K562 (cell line): ENCODE measurements around the gene NR2C2AP. TPM values are rescaled to one million over a fixed set of nuclear protein-coding genes. Genes with fewer than 3 reads are reported as not detected.

Source experiments
- ARID3B ChIP-seq: fragments of 250-450 bp; sonication (Bioruptor Pico); IDR thresholded peaks from 2 replicates; pipeline ENCODE4 v1.4.0; 2020; ENCODE audit warnings: borderline replicate concordance
- BMI1 ChIP-seq: fragments of 150-350 bp; IDR thresholded peaks from 2 replicates; pipeline ENCODE4 v1.6.1; 2014; ENCODE audit warnings: low read length
- CBFA2T3 ChIP-seq: fragments of 450-650 bp; IDR thresholded peaks from 2 replicates; pipeline ENCODE4 v1.6.1; 2017
- CBFB ChIP-seq: sonication (generic); formaldehyde crosslinking; IDR thresholded peaks from 2 replicates; pipeline ENCODE4 v1.4.0; 2020; ENCODE audit warnings: mild to moderate bottlenecking, missing genetic modification reagents
- CBX1 ChIP-seq: sonication (generic); IDR thresholded peaks from 2 replicates; pipeline ENCODE4 v1.6.1; 2016; ENCODE audit warnings: antibody characterized with exemption, low read depth, mild to moderate bottlenecking
- CLOCK ChIP-seq: fragments of 250-450 bp; sonication (Bioruptor Pico); IDR thresholded peaks from 2 replicates; pipeline ENCODE4 v1.4.0; 2020; ENCODE audit warnings: mild to moderate bottlenecking, moderate library complexity, borderline replicate concordance
- COPS2 ChIP-seq: fragments of 450-650 bp; conservative IDR thresholded peaks from 2 replicates; pipeline ENCODE4 v1.6.1; 2016; ENCODE audit warnings: mild to moderate bottlenecking, moderate library complexity
- CREM ChIP-seq: IDR thresholded peaks from 2 replicates; pipeline ENCODE4 v1.6.1; 2014; ENCODE audit warnings: antibody characterized with exemption, low read depth
- ELK1 ChIP-seq: sonication (generic); formaldehyde crosslinking; IDR thresholded peaks from 2 replicates; pipeline ENCODE4 v1.8.1; 2022; ENCODE audit warnings: missing genetic modification reagents
- ETV5 ChIP-seq: sonication (generic); formaldehyde crosslinking; IDR thresholded peaks from 2 replicates; pipeline ENCODE4 v1.4.0; 2020; ENCODE audit warnings: low read depth, mild to moderate bottlenecking, missing genetic modification reagents
- GABPB2 ChIP-seq: fragments of 250-450 bp; sonication (Bioruptor Pico); conservative IDR thresholded peaks from 2 replicates; pipeline ENCODE4 v1.5.1; 2021; ENCODE audit warnings: mild to moderate bottlenecking
- JUND ChIP-seq, 2 experiments: IDR thresholded peaks; 2 replicates in 1 of 2; 3 replicates in 1 of 2; pipeline ENCODE4 v1.6.1; 2011; ENCODE audit warnings: borderline replicate concordance in 2 of 2, low read depth in 2 of 2, low read length in 2 of 2, improper control_type of control experiment in 1 of 2, missing biosample characterization in 1 of 2, missing genetic modification characterization in 1 of 2, missing genetic modification reagents in 1 of 2
- MCM3 ChIP-seq: fragments of 450-650 bp; IDR thresholded peaks from 2 replicates; pipeline ENCODE4 v1.6.1; 2016
- NUFIP1 ChIP-seq: fragments of 450-650 bp; IDR thresholded peaks from 2 replicates; pipeline ENCODE4 v1.6.1; 2018; ENCODE audit not compliant: partially characterized antibody
- POU5F1 ChIP-seq: fragments of 150-350 bp; IDR thresholded peaks from 2 replicates; pipeline ENCODE4 v1.6.1; 2014; ENCODE audit warnings: borderline replicate concordance, low read length, low read depth, mild to moderate bottlenecking; ENCODE audit not compliant: partially characterized antibody
- SAFB ChIP-seq: fragments of 200-400 bp; formaldehyde crosslinking; IDR thresholded peaks from 2 replicates; pipeline ENCODE4 v1.6.1; 2017; ENCODE audit warnings: low read depth, low read length, borderline replicate concordance
- SETDB1 ChIP-seq: IDR thresholded peaks from one replicate; pipeline ENCODE4 v1.6.1; 2012; ENCODE audit warnings: low read length, control low read depth, inconsistent platforms
- SMAD4 ChIP-seq: fragments of 250-450 bp; sonication (Bioruptor Pico); conservative IDR thresholded peaks from 2 replicates; pipeline ENCODE4 v1.8.0; 2021; ENCODE audit warnings: inconsistent platforms, mild to moderate bottlenecking, moderate library complexity
- SOX6 ChIP-seq: fragments of 450-650 bp; IDR thresholded peaks from 2 replicates; pipeline ENCODE4 v1.6.1; 2014; ENCODE audit warnings: mild to moderate bottlenecking
- TEAD4 ChIP-seq, 2 experiments: sonication (generic) in 1 of 2; formaldehyde crosslinking in 1 of 2; IDR thresholded peaks; 2 replicates each; pipeline versions ENCODE4 v1.6.1 to v1.8.0; 2012 to 2022; ENCODE audit warnings: borderline replicate concordance in 1 of 2, inconsistent platforms in 1 of 2, low read length in 1 of 2, mild to moderate bottlenecking in 1 of 2, missing genetic modification reagents in 1 of 2
- XRCC4 ChIP-seq: IDR thresholded peaks from one replicate; pipeline ENCODE4 v1.6.1; 2011; ENCODE audit not compliant: insufficient read depth, insufficient read length; ENCODE audit errors: extremely low read depth
- ZKSCAN1 ChIP-seq: fragments of 150-350 bp; IDR thresholded peaks from 2 replicates; pipeline ENCODE4 v1.6.1; 2016; ENCODE audit warnings: low read depth, low read length
- ZNF165 ChIP-seq: fragments of 250-450 bp; sonication (Bioruptor Pico); IDR thresholded peaks from 2 replicates; pipeline ENCODE4 v1.4.0; 2020; ENCODE audit warnings: borderline replicate concordance
- ZZZ3 ChIP-seq: fragments of 450-650 bp; IDR thresholded peaks from 2 replicates; pipeline ENCODE4 v1.6.1; 2016; ENCODE audit warnings: antibody characterized with exemption, mild to moderate bottlenecking, moderate library complexity
- polyA plus RNA-seq, 8 experiments: library from polyadenylated mRNA; depleted of rRNA in 4 of 8; stranded (reverse) in 5 of 8; unstranded in 3 of 8; fragments of >200 nt; fragmentation: Nextera tagmentation in 2 of 8; fragmentation: Illumina TruSeq in 1 of 8; extraction: Ambion mirVana in 2 of 8; extraction: Trizol in 1 of 8; gene quantifications; 2 replicates each; pipeline versions ENCODE4 v1.2.1 to v1.2.3, GENCODE V29; 2011 to 2014; ENCODE audit warnings: inconsistent platforms in 1 of 8, missing spikeins in 1 of 8
- total RNA-seq, 7 experiments: library from RNA; depleted of rRNA in 6 of 7; stranded (reverse); fragments of >200 nt in 6 of 7; fragmentation: Illumina TruSeq in 2 of 7; extraction: Trizol in 2 of 7; gene quantifications; 2 replicates each; pipeline versions ENCODE4 v1.2.1 to v1.2.3, GENCODE V29; 2011 to 2021; ENCODE audit warnings: low replicate concordance in 1 of 7

NR2C2AP gene
- total and polyA plus RNA-seq, 9 of the 15 experiments (the other 6 are each of a cell fraction or from before 2014, with no cell fraction given): 23.7 to 77.4 (median 32.4) TPM

- peak; percentile 77; the same call in 1 of the 2 replicates for TF ChIP-seq CREM
- no peak for TF ChIP-seq XRCC4
- TF ChIP-seq SOX6: peak; percentile 71
- no peak for TF ChIP-seq CLOCK
- TF ChIP-seq ZZZ3: no peak
- TF ChIP-seq CBFA2T3: no peak
- peak; percentile 66 for TF ChIP-seq SMAD4
- TF ChIP-seq ZKSCAN1: no peak
- no peak for TF ChIP-seq GABPB2 (CRISPR knock-in tag)
- TF ChIP-seq NUFIP1: no peak
- peak; percentile 52; the same call in 1 of the 2 replicates for TF ChIP-seq CBFB (CRISPR knock-in tag)
- TF ChIP-seq BMI1: no peak
- peak; percentile 89 for TF ChIP-seq ETV5 (CRISPR knock-in tag)
- peak; percentile 39 for TF ChIP-seq POU5F1
- no peak for TF ChIP-seq TEAD4 (IDR thresholded peaks at IDR 0.05; ENCODE audit: low read length)
- TF ChIP-seq TEAD4 (CRISPR knock-in tag; IDR thresholded peaks at IDR 0.05; ENCODE audit: borderline replicate concordance): no peak
- TF ChIP-seq SAFB: no peak
- TF ChIP-seq ZNF165 (CRISPR knock-in tag): peak; percentile 36; the same call in 1 of the 2 replicates
- TF ChIP-seq SETDB1: no peak
- peak; percentile 53 for TF ChIP-seq JUND (IDR thresholded peaks at IDR 0.05; ENCODE audit: borderline replicate concordance, low read depth, low read length)
- TF ChIP-seq JUND (tag; IDR thresholded peaks at IDR 0.05; ENCODE audit: borderline replicate concordance, low read depth, low read length): peak; percentile 41; the same call in 1 of the 3 replicates
- no peak for TF ChIP-seq MCM3
- TF ChIP-seq ELK1 (CRISPR knock-in tag): no peak
- TF ChIP-seq CBX1: peak; percentile 56; the same call in 1 of the 2 replicates
- TF ChIP-seq ARID3B (CRISPR knock-in tag): no peak
- TF ChIP-seq COPS2: no peak
These were observed 10.9 kb downstream of the NR2C2AP start, which contains the start of the genes BORCS8 and RFXANK (continued) for GRCh38 chr19:19192078-19192882.
